Measurements from ENCODE around the gene L3MBTL4. TPM values are rescaled to one million over a fixed set of nuclear protein-coding genes. Genes with fewer than 3 reads are reported as not detected.

Gene L3MBTL4
- polyA plus RNA-seq, 4 donors, result 3.6 to 5.9 (median 5.3) TPM

GRCh38 chr18:6257950-6258349 is 156.8 kb downstream of the L3MBTL4 start:
- DNase-seq (ENCODE audit: low read depth in 4 of 4, low spot score in 2 of 4), result no peak

- no peak for DNase-seq (ENCODE audit: low read depth in 4 of 4, low spot score in 2 of 4)
Measured at GRCh38 chr18:6256521-6256920, 158.2 kb downstream of the L3MBTL4 start.

- no peak for DNase-seq (ENCODE audit: low read depth in 4 of 4, low spot score in 2 of 4)
Measured at GRCh38 chr18:6255886-6256285, 158.8 kb downstream of the L3MBTL4 start.

GRCh38 chr18:6255116-6255705 is 159.5 kb downstream of the L3MBTL4 start:
- no peak for DNase-seq (ENCODE audit: low read depth in 4 of 4, low spot score in 2 of 4)

- DNase-seq (ENCODE audit: low read depth in 4 of 4, low spot score in 2 of 4), result no peak
Measured at GRCh38 chr18:6254456-6254855, 160.3 kb downstream of the L3MBTL4 start.

- no peak for DNase-seq (ENCODE audit: low read depth in 4 of 4, low spot score in 2 of 4)
Measured at GRCh38 chr18:6251084-6251483, 163.6 kb downstream of the L3MBTL4 start.

DNA sequence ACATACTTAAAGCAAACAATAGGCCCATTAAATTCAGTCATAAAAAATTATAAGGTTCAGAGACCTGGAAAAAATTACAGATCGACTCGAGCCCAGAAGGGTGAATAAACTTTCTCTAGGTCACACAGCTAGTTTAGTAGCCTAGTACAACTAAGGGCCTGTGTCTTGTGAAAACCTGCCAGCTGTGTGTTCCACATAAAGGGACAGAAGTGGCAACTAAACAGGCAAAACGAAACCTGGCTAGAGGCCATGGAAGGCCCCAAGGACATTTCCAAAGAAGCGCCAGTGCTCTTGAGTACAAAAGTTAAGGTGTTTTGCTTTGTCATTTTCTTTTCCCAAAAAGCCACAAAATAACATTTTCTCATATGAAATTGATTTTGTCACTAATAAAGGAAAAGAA is 164.9 kb downstream of the L3MBTL4 start:
- DNase-seq (ENCODE audit: low read depth in 4 of 4, low spot score in 2 of 4), result no peak

DNA sequence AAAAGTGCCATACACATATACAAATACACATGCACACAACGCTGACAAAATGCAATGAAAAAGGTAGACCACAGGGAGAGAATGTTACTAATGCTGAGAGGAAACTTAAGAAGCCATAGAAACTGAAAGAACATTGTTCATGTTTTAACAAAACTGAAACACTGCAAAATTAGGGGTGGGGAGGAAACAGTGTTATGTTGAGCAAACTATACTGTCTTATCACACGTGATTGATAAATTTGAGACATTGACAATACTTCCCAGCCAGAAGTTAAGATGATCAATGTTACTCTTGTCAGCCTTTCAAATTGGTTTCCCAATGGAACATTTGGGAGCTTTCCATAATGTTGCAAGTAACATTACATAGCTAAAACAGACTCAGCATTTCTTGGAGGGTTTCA is 165.5 kb downstream of the L3MBTL4 start:
- no peak for DNase-seq (ENCODE audit: low read depth in 4 of 4, low spot score in 2 of 4)

GRCh38 chr18:6248017-6248416 is 166.7 kb downstream of the L3MBTL4 start:
- no peak for DNase-seq (ENCODE audit: low read depth in 4 of 4, low spot score in 2 of 4)

DNA sequence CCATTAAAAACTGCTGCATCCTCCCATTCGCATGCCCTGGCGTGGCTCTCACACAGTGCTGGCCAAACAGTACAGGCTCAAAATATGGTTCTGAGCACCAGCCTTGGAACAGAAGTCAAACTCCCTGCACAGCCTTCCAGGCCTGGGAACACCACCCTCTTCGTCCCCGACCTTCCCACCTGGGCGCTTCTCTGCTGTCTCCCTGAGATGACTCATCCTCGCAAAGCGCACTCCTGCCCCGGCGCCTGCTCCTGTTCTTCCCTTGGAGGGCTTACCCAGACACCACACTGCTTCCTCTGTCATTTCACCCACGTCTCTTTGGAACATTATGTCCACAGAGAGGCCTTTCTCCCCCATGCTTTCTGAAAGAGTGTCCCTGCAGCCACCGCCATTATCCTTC is 172.7 kb downstream of the L3MBTL4 start:
- no peak for DNase-seq (ENCODE audit: low read depth in 4 of 4, low spot score in 2 of 4)

DNA sequence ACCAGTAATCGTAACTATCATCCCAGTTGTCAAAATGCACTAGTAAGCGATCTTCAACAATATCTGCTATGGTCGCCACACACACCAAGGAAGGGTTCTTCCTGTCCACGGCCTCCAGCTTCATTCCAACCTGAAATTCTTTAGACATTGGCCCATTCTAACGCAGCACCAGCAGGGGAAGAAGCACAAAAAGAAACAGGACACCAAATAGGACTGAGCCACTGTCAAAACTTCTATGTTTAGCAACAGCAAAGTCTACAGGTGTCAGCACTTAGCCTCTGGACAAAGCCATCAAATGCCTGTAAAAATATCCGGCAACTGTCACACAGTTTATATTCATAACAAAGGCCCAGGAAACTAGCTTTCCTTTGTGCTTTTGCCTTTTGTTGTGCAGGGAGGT is 175.0 kb downstream of the L3MBTL4 start:
- DNase-seq (ENCODE audit: low read depth in 4 of 4, low spot score in 2 of 4), result no peak

DNA sequence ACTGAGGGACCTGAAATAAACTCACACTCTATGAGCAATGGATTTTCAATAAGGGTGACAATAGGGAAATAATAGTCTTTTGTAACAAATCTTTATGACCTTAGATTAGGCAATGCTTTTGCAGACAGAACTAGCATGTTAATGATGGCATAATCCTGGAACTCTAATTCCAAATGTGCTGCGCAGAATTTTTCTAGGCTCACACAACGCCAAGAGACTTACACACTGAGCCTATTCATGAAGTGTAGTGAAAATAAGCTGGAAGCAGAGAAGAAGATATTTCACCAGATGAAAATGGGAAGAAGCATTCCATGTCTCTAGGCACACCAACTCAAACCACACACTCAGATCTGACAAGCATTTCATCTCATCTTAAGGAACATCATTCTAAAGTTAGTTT is 178.5 kb downstream of the L3MBTL4 start:
- no peak for DNase-seq (ENCODE audit: low read depth in 4 of 4, low spot score in 2 of 4)

DNA sequence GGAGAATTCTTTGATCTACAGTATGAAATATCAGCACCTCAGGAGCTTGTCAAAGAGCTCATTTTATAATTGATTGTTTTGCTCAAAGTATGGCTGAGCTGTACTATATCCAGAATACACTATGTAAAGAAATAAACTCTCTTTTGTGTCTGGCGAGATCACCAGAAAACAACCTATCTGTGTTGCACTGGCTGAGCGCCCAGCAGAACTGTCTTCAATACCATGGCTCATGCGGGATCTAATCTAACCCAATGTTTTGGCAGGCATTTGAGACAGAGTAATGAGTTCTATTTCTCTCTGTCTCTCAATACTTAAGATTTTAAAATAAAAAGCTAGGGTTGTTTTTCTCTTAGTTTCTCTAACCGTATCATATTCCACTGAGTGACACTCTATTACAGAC is 192.4 kb downstream of the L3MBTL4 start:
- DNase-seq (ENCODE audit: low read depth in 4 of 4, low spot score in 2 of 4), result no peak

DNA sequence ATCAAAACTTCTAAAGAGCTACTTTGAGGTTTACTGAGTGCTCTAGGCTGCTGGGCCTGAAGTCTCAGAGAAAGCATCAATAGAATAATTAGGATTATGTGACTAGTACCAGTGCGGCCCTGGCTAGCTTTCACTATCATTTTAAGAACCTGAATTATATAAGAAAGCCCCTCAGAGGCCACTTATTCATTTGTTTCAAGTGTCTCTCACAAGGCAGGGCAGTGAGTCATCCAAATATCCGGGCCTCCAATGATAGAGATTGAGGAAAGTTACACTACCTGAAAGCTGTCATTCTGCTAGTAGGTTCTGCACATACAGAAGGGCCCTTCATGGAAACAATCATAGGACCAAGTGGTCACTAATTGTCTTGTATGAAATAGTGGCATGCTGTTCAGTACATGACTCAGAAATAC is 193.1 kb downstream of the L3MBTL4 start:
- no peak for DNase-seq (ENCODE audit: low read depth in 4 of 4, low spot score in 2 of 4)

DNA sequence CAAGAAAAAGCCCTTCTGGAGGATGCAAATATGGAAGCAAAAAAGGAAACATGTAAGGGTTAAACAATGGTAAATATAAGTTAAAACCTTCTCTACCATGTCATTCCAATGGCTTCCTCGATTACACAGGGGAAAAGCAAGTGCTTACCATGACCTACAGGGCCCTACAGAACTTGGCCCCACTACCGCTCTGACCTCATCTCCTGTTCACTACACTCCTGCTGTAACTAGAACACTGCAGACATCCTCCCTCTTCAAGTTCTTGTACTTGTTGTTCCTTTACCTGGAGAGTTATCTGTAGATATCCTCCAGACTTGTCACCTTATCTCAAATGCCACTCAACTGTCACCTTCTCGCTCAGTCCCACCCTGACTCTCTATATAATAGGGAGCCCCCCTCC is 194.6 kb downstream of the L3MBTL4 start:
- DNase-seq (ENCODE audit: low read depth in 4 of 4, low spot score in 2 of 4), result no peak

DNA sequence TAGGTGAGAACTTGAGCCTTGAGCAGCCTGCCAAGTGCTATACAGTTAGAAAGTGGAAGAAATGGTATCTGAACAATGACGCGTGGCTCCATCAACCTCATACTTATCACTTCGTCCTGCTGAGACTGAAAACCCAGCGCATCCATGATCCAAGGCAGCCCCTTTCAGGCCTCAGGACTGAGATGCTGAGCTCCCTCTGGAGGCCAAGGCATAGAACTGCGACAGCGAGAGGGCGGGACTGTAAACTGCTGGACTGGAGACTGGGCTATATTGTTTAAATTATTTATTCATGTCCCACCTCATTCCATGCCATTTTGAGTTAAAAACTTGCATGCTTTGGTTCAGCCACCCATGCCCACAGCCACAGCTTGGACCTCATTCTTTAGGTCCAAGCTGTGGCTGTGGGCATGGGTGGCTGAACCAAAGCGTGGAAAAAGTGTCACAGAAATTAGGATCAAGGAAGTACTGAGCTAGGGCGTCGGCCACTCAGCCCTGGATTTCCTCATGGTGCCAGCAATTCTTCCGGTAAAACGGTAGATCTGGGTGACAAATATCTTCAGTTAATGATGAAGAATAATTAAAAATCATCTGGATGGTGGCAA is 195.5 kb downstream of the L3MBTL4 start:
- peak; percentile 13 to 29 (median 16) for DNase-seq (ENCODE audit: low read depth in 4 of 4, low spot score in 2 of 4)

DNA sequence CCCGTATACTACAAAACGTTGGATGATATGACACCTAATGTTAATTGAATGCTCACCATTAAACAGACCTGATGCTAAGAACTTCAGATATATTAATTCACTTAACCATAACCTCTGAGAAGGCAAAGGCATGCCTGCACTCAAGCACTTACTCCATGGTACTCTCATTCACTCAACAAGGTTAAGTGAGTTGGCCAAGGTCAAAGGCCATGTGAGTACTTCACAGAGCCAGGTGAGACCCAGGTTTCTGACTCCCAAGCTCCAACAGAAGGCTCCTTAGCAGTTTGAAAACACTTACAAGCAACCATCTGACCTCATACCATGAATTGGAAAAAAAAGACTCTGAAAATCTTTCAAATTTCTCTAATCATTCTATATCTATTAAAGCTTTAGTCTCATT is 198.8 kb downstream of the L3MBTL4 start:
- no peak for DNase-seq (ENCODE audit: low read depth in 4 of 4, low spot score in 2 of 4)

DNA sequence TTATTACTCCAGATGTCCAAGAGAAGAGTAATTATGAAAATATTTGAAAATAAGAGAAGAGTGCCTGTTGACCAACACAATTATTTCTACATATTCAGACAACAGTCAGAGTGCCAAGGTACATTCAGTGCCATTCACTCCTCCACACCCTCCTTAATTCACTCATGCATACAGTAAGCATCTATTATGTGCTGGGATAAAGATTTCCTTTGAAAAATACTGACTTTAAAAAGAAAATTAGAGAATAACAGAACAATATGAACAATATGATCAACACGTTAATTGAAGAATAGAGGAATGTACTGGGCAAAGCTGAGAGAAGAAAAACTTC is 203.6 kb downstream of the L3MBTL4 start:
- DNase-seq (ENCODE audit: low read depth in 4 of 4, low spot score in 2 of 4), result no peak

DNA sequence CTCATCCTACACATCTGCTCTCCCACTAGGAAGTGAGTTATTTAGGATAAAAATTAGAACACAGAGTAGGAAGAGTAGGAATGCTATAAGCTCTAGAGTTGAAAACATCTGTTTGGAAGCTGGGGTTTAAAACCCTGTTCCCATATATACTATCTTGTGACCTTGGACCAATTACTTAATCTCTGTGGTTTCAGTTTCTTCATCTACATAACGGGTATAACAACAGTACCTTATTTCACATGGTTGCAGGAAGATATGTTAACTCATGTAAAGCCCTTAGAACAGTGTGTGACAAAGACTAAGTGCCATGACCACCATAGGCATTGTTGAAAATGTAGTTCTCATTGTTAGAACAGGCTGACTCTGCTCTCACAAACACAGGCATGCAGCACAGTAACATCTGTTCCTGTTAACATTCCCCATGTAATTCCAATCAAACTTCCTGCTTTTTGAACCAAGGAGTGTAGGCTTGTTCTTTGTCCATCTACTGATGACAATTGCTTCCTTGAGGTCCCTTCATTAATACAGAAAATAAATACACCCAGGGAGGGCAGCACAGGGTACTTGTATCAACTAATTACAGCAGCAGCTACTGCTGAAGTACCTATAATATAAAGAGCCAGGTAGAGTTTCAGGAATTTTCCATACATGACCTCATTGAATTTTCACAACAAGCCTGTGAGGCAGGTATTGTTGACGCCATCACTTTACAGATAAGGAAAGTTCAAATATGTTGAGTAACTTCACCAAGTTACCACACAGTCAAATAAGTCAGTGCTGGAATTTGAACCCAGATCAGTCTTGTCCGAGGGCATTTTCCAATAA is 204.2 kb downstream of the L3MBTL4 start:
- DNase-seq (ENCODE audit: low read depth in 4 of 4, low spot score in 2 of 4), result no peak

DNA sequence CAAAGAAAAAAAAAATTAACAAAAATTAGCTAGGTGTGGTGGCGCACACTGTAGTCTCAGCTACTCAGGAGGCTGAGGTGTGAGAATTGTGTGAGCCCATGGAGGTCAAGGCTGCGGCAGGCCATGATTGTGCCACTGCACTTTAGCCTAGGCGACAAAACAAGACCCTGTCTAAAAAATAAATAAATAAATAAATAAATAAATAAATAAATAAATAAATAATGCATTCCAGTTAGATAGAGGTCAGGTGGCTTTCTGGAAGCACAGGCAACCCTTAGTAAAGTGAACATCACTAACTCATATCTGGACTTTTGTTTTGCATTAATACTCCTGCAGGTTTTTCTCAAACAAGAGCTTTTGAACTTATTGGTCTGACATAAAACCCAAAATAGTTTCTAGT is 206.8 kb downstream of the L3MBTL4 start:
- DNase-seq (ENCODE audit: low read depth in 4 of 4, low spot score in 2 of 4), result no peak

DNA sequence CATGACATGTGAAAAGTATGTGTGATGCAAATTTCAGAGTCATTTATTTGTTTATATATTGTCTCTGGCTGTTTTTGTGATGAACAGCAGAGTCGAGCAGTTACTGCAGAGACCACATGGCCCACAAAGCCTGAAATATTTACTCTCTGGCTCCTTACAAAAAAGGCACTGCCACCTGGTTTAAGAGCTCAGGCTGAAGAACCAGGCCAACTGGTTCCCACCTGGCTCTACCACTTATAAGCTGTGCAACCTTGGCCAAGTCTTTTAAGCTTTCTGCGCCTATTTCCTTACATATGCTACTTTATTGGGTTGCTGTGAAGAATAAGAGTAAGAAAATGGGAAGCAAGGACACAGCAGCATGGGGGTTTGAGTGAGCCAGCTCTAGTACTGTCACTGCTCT is 207.6 kb downstream of the L3MBTL4 start:
- DNase-seq (ENCODE audit: low read depth in 4 of 4, low spot score in 2 of 4), result no peak

DNA sequence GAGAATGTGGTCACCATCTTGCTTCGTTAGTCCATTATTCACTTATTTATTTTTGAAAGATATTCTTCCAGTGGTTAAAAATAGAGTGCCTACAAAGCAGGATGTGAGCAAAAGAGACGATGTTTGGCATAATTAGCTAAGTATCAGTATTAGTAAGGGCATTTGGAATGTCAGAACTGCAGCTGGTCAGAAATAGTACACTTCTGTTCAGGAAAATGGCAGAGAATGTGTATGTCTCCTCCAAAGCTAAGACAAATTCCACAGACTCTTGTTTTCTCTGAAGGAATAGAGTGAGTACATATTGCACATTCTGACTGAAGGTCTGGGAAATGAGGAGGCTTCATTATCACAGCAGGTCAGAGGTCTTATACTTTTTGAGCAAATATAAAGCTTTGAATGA is 209.0 kb downstream of the L3MBTL4 start:
- DNase-seq (ENCODE audit: low read depth in 4 of 4, low spot score in 2 of 4), result no peak
